SK-N-SH (cell line): ENCODE results near the gene MEF2D. TPM values are rescaled to one million over a fixed set of nuclear protein-coding genes. Genes with fewer than 3 reads are reported as not detected.

Source experiments
- CTCF ChIA-PET: fragments of 300-600, 350-600 bp; formaldehyde crosslinking; extraction: SDS; loops from one replicate; lab custom pipeline; 2021; lab: Yijun Ruan, JAX
- POLR2A ChIA-PET: fragments of 350-600 bp; sonication (Branson Sonifier 250); formaldehyde crosslinking; extraction: SDS; loops from one replicate; lab custom pipeline; 2020; ENCODE audit warnings: antibody characterized with exemption, inconsistent platforms; lab: Yijun Ruan, JAX
- DNase-seq: peaks from one replicate; pipeline ENCODE4 v3.0.0; 2012
- H2AFZ ChIP-seq: fragments of 200-600 bp; sonication (generic); 2 replicates; pipeline ENCODE4 v1.8.1; 2016; ENCODE audit warnings: antibody characterized with exemption, mild to moderate bottlenecking, low read depth
- H3F3A ChIP-seq: fragments of 200-600 bp; sonication (generic); replicated peaks from 2 replicates; pipeline ENCODE3; 2016; ENCODE audit warnings: antibody characterized with exemption, mild to moderate bottlenecking; ENCODE audit not compliant: insufficient read depth
- H3K27ac ChIP-seq, 2 experiments: fragments of 200-500 bp in 1 of 2; fragments of 200-600 bp in 1 of 2; sonication (Bioruptor generic) in 1 of 2; sonication (generic), shearing (Covaris generic) in 1 of 2; 2 replicates each; pipeline versions ENCODE4 v1.5.1 to v1.6.1; 2014 to 2016; ENCODE audit warnings: low read depth in 2 of 2, inconsistent platforms in 1 of 2, low read length in 1 of 2, mild to moderate bottlenecking in 1 of 2, mixed read lengths in 1 of 2
- H3K27me3 ChIP-seq: fragments of 200-600 bp; sonication (generic), shearing (Covaris generic); 2 replicates; pipeline ENCODE4 v1.6.1; 2016; ENCODE audit warnings: mixed run types; ENCODE audit not compliant: insufficient read depth
- H3K36me3 ChIP-seq, 2 experiments: fragments of 200-500 bp in 1 of 2; fragments of 200-600 bp in 1 of 2; sonication (Bioruptor generic) in 1 of 2; sonication (generic) in 1 of 2; replicated peaks in 1 of 2; 2 replicates each; pipeline versions ENCODE3 to v1.5.1; 2014 to 2016; ENCODE audit warnings: low read length in 1 of 2, mild to moderate bottlenecking in 1 of 2; ENCODE audit not compliant: insufficient read depth in 2 of 2, control insufficient read depth in 1 of 2
- H3K4me1 ChIP-seq, 2 experiments: fragments of 200-500 bp in 1 of 2; fragments of 200-600 bp in 1 of 2; sonication (Bioruptor generic) in 1 of 2; sonication (generic), shearing (Covaris generic) in 1 of 2; 2 replicates each; pipeline versions ENCODE4 v1.5.1 to v1.6.1; 2014 to 2016; ENCODE audit warnings: low read depth in 1 of 2, low read length in 1 of 2, mixed run types in 1 of 2; ENCODE audit not compliant: insufficient read depth in 2 of 2, control insufficient read depth in 1 of 2
- H3K4me2 ChIP-seq: fragments of 200-600 bp; sonication (generic), shearing (Covaris generic); 2 replicates; pipeline ENCODE4 v1.6.1; 2017; ENCODE audit warnings: mixed run types
- H3K4me3 ChIP-seq, 2 experiments: fragments of 200-500 bp in 1 of 2; fragments of 200-600 bp in 1 of 2; sonication (Bioruptor generic) in 1 of 2; sonication (generic), shearing (Covaris generic) in 1 of 2; 2 replicates each; pipeline versions ENCODE4 v1.5.1 to v1.8.1; 2014 to 2016; ENCODE audit warnings: low read depth in 2 of 2, inconsistent platforms in 1 of 2, low read length in 1 of 2, mild to moderate bottlenecking in 1 of 2, mixed read lengths in 1 of 2, moderate library complexity in 1 of 2
- H3K79me2 ChIP-seq: fragments of 200-600 bp; sonication (generic); 2 replicates; pipeline ENCODE4 v1.8.1; 2017; ENCODE audit warnings: mild to moderate bottlenecking; ENCODE audit not compliant: insufficient read depth
- H3K9ac ChIP-seq: fragments of 200-600 bp; sonication (generic); 2 replicates; pipeline ENCODE4 v1.6.1; 2017; ENCODE audit warnings: mixed run types
- H3K9me2 ChIP-seq: fragments of 200-600 bp; sonication (generic); 2 replicates; pipeline ENCODE4 v1.6.1; 2017; ENCODE audit warnings: mixed run types
- H3K9me3 ChIP-seq: fragments of 200-600 bp; sonication (generic); 2 replicates; pipeline ENCODE4 v1.6.1; 2017; ENCODE audit warnings: mixed run types, mild to moderate bottlenecking, moderate library complexity
- H4K20me1 ChIP-seq: fragments of 200-600 bp; sonication (generic); 2 replicates; pipeline ENCODE4 v1.6.1; 2017; ENCODE audit warnings: mild to moderate bottlenecking, mixed run types; ENCODE audit not compliant: insufficient read depth
- ELF1 ChIP-seq: IDR thresholded peaks from 2 replicates; pipeline ENCODE4 v1.4.0; 2012
- EP300 ChIP-seq, 2 experiments: IDR thresholded peaks; 2 replicates each; pipeline versions ENCODE4 v1.4.0 to v1.6.1; 2012; ENCODE audit warnings: borderline replicate concordance in 1 of 2, low read depth in 1 of 2, low read length in 1 of 2
- EZH2phosphoT487 ChIP-seq: fragments of 200-600 bp; sonication (generic); IDR thresholded peaks from 2 replicates; pipeline ENCODE4 v1.6.1; 2017; ENCODE audit warnings: low read depth, mixed run types, mild to moderate bottlenecking, antibody characterized with exemption, moderate library complexity, borderline replicate concordance
- FOSL2 ChIP-seq: IDR thresholded peaks from 2 replicates; pipeline ENCODE4 v1.4.0; 2012; ENCODE audit warnings: low read depth, mild to moderate bottlenecking, moderate library complexity, borderline replicate concordance
- FOXJ3 ChIP-seq: sonication (generic); formaldehyde crosslinking; IDR thresholded peaks from 2 replicates; pipeline ENCODE4 v1.5.1; 2020; ENCODE audit warnings: mild to moderate bottlenecking, missing genetic modification reagents
- FOXM1 ChIP-seq: IDR thresholded peaks from 2 replicates; pipeline ENCODE4 v1.4.0; 2012; ENCODE audit warnings: low read depth, mild to moderate bottlenecking
- GABPA ChIP-seq: IDR thresholded peaks from 2 replicates; pipeline ENCODE4 v1.4.0; 2012; ENCODE audit warnings: low read depth, mild to moderate bottlenecking
- MXI1 ChIP-seq: IDR thresholded peaks from 2 replicates; pipeline ENCODE4 v1.6.1; 2012; ENCODE audit warnings: mild to moderate bottlenecking, low read depth, low read length, improper control_type of control experiment
- NFIC ChIP-seq: IDR thresholded peaks from 2 replicates; pipeline ENCODE4 v1.4.0; 2012; ENCODE audit warnings: borderline replicate concordance
- NRF1 ChIP-seq: IDR thresholded peaks from 2 replicates; pipeline ENCODE4 v1.6.1; 2012; ENCODE audit warnings: low read depth, mild to moderate bottlenecking, low read length
- RAD21 ChIP-seq: IDR thresholded peaks from 2 replicates; pipeline ENCODE4 v1.6.1; 2012; ENCODE audit warnings: mild to moderate bottlenecking, low read length
- RCOR1 ChIP-seq: fragments of 150-350 bp; IDR thresholded peaks from 2 replicates; pipeline ENCODE4 v1.6.1; 2017; ENCODE audit warnings: antibody characterized with exemption, low read length
- RFX5 ChIP-seq: IDR thresholded peaks from 2 replicates; pipeline ENCODE4 v1.6.1; 2012; ENCODE audit warnings: mild to moderate bottlenecking, improper control_type of control experiment, low read length
- SIN3A ChIP-seq: IDR thresholded peaks from 2 replicates; pipeline ENCODE4 v1.6.1; 2012; ENCODE audit warnings: low read depth, mild to moderate bottlenecking, low read length, moderate library complexity, borderline replicate concordance
- TEAD4 ChIP-seq: IDR thresholded peaks from 2 replicates; pipeline ENCODE4 v1.4.0; 2012; ENCODE audit warnings: mild to moderate bottlenecking, borderline replicate concordance; ENCODE audit not compliant: insufficient read depth
- YY1 ChIP-seq: IDR thresholded peaks from 2 replicates; pipeline ENCODE4 v1.4.0; 2012; ENCODE audit warnings: low read depth, mild to moderate bottlenecking
- WGBS: methylation state at CpG from one replicate; pipeline ENCODE4 v1.1.6; 2017; ENCODE audit warnings: low lambda C conversion rate; 5-methylcytosine and 5-hydroxymethylcytosine counted together
- polyA plus RNA-seq, 3 experiments: library from polyadenylated mRNA; depleted of rRNA; stranded (reverse); fragments of >200 nt; gene quantifications; 2 replicates each; pipeline ENCODE4 v1.2.3, GENCODE V29; 2012
- TF ChIP-seq, protein P1 (sequence below): IDR thresholded peaks from 2 replicates; pipeline ENCODE4; 2012
- TF ChIP-seq, protein P2 (sequence below): fragments of 200-600 bp; sonication (generic); IDR thresholded peaks from 2 replicates; pipeline ENCODE4 v1.6.1; 2017; ENCODE audit warnings: antibody characterized with exemption, mild to moderate bottlenecking, moderate library complexity
- TF ChIP-seq, protein P3 (sequence below): IDR thresholded peaks from 2 replicates; pipeline ENCODE4 v1.4.0; 2012; ENCODE audit warnings: low read depth, borderline replicate concordance
- TF ChIP-seq, protein P4 (sequence below): fragments of 150-350 bp; IDR thresholded peaks from 2 replicates; pipeline ENCODE4 v1.6.1; 2017; ENCODE audit warnings: antibody characterized with exemption, low read length, low read depth, borderline replicate concordance

MEF2D gene
- polyA plus RNA-seq, 1 of the 3 experiments (the other 2 are of a cell fraction), result 14.3 TPM

DNA sequence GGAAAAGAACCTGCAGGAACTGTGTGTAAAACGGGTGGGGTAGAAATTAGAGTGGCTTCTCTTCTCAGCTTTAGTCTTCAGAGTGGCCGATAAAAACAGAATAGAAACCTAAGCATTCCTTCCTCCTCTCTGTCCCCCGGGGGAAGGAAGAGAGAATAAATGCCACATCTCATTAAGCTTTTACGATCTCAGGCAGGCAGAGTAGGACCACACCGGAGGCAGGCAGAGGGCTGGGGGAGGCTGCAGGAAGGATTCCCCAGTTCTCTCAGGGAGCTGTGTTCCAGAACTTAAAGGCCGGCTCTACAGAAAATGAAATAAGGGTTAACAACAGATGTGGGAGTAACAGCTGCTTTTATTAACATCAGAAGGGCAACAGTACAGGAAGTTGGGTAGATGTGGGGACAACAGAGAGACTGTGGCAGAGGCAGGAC lies 24.5 kb upstream of the MEF2D start:
- peaks cover 14 to 15% of the 10 kb centered on the region in 2 experiments for H3K36me3 ChIP-seq
- 65% methylated on average over 6 of the region's 6 CpGs for WGBS
- no peak overlapping the region for H3K4me2 ChIP-seq
- peaks cover 0 to 12% of the 10 kb centered on the region in 2 experiments; a peak in 1 of 4 replicates for H3K4me1 ChIP-seq
- no peak for DNase-seq
- no peaks in the 10 kb centered on the region for H3K79me2 ChIP-seq
- H2AFZ ChIP-seq, result no peak overlapping the region
- H3F3A ChIP-seq, result peaks cover 20% of the 10 kb centered on the region
- H3K9ac ChIP-seq, result no peak overlapping the region
- TF ChIP-seq FOXJ3 (no peak), EP300 (IDR thresholded peaks at IDR 0.05; ENCODE audit: borderline replicate concordance in 1 of 2, low read depth in 1 of 2, low read length in 1 of 2) (no peak), RFX5 (no peak), FOSL2 (no peak), RAD21 (no peak), FOXM1 (no peak), MXI1 (no peak), RCOR1 (no peak), YY1 (no peak), NFIC (no peak), ELF1 (no peak), TEAD4 (no peak), GABPA (no peak), SIN3A (no peak), NRF1 (no peak), EZH2phosphoT487 (no peak)
- TF ChIP-seq, protein P1, sequence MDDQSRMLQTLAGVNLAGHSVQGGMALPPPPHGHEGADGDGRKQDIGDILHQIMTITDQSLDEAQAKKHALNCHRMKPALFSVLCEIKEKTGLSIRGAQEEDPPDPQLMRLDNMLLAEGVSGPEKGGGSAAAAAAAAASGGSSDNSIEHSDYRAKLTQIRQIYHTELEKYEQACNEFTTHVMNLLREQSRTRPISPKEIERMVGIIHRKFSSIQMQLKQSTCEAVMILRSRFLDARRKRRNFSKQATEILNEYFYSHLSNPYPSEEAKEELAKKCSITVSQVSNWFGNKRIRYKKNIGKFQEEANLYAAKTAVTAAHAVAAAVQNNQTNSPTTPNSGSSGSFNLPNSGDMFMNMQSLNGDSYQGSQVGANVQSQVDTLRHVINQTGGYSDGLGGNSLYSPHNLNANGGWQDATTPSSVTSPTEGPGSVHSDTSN, result no peak
- TF ChIP-seq, protein P2, sequence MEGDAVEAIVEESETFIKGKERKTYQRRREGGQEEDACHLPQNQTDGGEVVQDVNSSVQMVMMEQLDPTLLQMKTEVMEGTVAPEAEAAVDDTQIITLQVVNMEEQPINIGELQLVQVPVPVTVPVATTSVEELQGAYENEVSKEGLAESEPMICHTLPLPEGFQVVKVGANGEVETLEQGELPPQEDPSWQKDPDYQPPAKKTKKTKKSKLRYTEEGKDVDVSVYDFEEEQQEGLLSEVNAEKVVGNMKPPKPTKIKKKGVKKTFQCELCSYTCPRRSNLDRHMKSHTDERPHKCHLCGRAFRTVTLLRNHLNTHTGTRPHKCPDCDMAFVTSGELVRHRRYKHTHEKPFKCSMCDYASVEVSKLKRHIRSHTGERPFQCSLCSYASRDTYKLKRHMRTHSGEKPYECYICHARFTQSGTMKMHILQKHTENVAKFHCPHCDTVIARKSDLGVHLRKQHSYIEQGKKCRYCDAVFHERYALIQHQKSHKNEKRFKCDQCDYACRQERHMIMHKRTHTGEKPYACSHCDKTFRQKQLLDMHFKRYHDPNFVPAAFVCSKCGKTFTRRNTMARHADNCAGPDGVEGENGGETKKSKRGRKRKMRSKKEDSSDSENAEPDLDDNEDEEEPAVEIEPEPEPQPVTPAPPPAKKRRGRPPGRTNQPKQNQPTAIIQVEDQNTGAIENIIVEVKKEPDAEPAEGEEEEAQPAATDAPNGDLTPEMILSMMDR, result no peak
- TF ChIP-seq, protein P3, sequence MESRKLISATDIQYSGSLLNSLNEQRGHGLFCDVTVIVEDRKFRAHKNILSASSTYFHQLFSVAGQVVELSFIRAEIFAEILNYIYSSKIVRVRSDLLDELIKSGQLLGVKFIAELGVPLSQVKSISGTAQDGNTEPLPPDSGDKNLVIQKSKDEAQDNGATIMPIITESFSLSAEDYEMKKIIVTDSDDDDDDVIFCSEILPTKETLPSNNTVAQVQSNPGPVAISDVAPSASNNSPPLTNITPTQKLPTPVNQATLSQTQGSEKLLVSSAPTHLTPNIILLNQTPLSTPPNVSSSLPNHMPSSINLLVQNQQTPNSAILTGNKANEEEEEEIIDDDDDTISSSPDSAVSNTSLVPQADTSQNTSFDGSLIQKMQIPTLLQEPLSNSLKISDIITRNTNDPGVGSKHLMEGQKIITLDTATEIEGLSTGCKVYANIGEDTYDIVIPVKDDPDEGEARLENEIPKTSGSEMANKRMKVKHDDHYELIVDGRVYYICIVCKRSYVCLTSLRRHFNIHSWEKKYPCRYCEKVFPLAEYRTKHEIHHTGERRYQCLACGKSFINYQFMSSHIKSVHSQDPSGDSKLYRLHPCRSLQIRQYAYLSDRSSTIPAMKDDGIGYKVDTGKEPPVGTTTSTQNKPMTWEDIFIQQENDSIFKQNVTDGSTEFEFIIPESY, result no peak
- TF ChIP-seq, protein P4, sequence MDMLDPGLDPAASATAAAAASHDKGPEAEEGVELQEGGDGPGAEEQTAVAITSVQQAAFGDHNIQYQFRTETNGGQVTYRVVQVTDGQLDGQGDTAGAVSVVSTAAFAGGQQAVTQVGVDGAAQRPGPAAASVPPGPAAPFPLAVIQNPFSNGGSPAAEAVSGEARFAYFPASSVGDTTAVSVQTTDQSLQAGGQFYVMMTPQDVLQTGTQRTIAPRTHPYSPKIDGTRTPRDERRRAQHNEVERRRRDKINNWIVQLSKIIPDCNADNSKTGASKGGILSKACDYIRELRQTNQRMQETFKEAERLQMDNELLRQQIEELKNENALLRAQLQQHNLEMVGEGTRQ, result no peak
- TF ChIP-seq, all 33 proteins: peak for 0
- no peaks in the 10 kb centered on the region for H3K9me3 ChIP-seq
- no peaks in the 10 kb centered on the region for H4K20me1 ChIP-seq
- CTCF ChIA-PET, result interaction anchor here (2.2 to 2.9 kb wide), 4 partner anchors 10 to 139 kb away, joined by 7 to 15 read pairs (median 9); no protein-coding TSS in a partner anchor
- no peak overlapping the region for H3K4me3 ChIP-seq
- no peaks in the 10 kb centered on the region for H3K27me3 ChIP-seq
- H3K9me2 ChIP-seq, result no peaks in the 10 kb centered on the region
- POLR2A ChIA-PET, result no interaction called here
- H3K27ac ChIP-seq, result no peak overlapping the region
